Activated CD8-positive, alpha-beta memory T cell treated with anti-CD3 and anti-CD28 coated beads for 36 hours (primary cell): ENCODE results near the gene PHF21B. TPM values are rescaled to one million over a fixed set of nuclear protein-coding genes. Genes with fewer than 3 reads are reported as not detected.

Experiments used
- CTCF ChIA-PET: fragments of 350-600 bp; sonication (Branson Sonifier 250); formaldehyde crosslinking; loops from one replicate; lab custom pipeline; 2021; ENCODE audit warnings: antibody characterized with exemption; lab: Charles Lee
- POLR2A ChIA-PET: fragments of 350-600 bp; sonication (Branson Sonifier 250); formaldehyde crosslinking; loops from one replicate; lab custom pipeline; 2021; ENCODE audit warnings: antibody characterized with exemption; lab: Charles Lee
- total RNA-seq, 2 experiments: library from RNA; stranded (reverse); gene quantifications; one replicate each; pipeline ENCODE4 v1.2.3, GENCODE V29; 2021

Gene PHF21B
- total RNA-seq, 2 experiments from 2014 or later: 0.53 TPM; not detected in 1

- POLR2A ChIA-PET: no interaction called here
- CTCF ChIA-PET: no interaction called here
Observed at GRCh38 chr22:44942979-44943700, 66.7 kb downstream of the PHF21B start.

- POLR2A ChIA-PET: interaction anchor here (0.5 kb wide), 1 partner anchor 201 kb away, joined by 4 read pairs; no protein-coding TSS in a partner anchor
Observed at GRCh38 chr22:44942056-44942455, 67.7 kb downstream of the PHF21B start.

GRCh38 chr22:44941207-44941606, 68.6 kb downstream of the PHF21B start:
- ChIA-PET CTCF (no interaction called here), POLR2A (no interaction called here)

More at GRCh38 chr22:44942056-44942455, 67.7 kb downstream of the PHF21B start:
- CTCF ChIA-PET: no interaction called here

- POLR2A ChIA-PET: no interaction called here
- CTCF ChIA-PET: no interaction called here
Observed at GRCh38 chr22:44940130-44940529, 69.7 kb downstream of the PHF21B start.

- CTCF ChIA-PET: no interaction called here
- POLR2A ChIA-PET: no interaction called here
Observed at GRCh38 chr22:44939451-44939850, 70.4 kb downstream of the PHF21B start.

- POLR2A ChIA-PET: no interaction called here
- CTCF ChIA-PET: no interaction called here
Observed at GRCh38 chr22:44938886-44939285, 70.9 kb downstream of the PHF21B start.

GRCh38 chr22:44937216-44937615, 72.6 kb downstream of the PHF21B start:
- ChIA-PET CTCF (no interaction called here), POLR2A (no interaction called here)

- ChIA-PET CTCF (interaction anchor here (0.6 to 1.0 kb wide), 2 partner anchors 36 to 163 kb away, joined by 3 read pairs; no protein-coding TSS in a partner anchor), POLR2A (no interaction called here)
Observed at GRCh38 chr22:44936201-44936600, 73.6 kb downstream of the PHF21B start.

GRCh38 chr22:44935724-44936123, 74.1 kb downstream of the PHF21B start:
- ChIA-PET POLR2A (no interaction called here), CTCF (interaction anchor here (0.6 to 1.0 kb wide), 2 partner anchors 36 to 164 kb away, joined by 3 read pairs; no protein-coding TSS in a partner anchor)

- POLR2A ChIA-PET: no interaction called here
- CTCF ChIA-PET: no interaction called here
Observed at GRCh38 chr22:44934454-44934735, 75.4 kb downstream of the PHF21B start.

GRCh38 chr22:44933666-44934453, 75.9 kb downstream of the PHF21B start:
- CTCF ChIA-PET: no interaction called here
- POLR2A ChIA-PET: no interaction called here

- CTCF ChIA-PET: no interaction called here
- POLR2A ChIA-PET: no interaction called here
Observed at GRCh38 chr22:44932493-44932892, 77.3 kb downstream of the PHF21B start.

GRCh38 chr22:44931766-44932165, 78.0 kb downstream of the PHF21B start:
- ChIA-PET CTCF (no interaction called here), POLR2A (no interaction called here)

- CTCF ChIA-PET: no interaction called here
- POLR2A ChIA-PET: no interaction called here
Observed at GRCh38 chr22:44931077-44931540, 78.7 kb downstream of the PHF21B start.

- POLR2A ChIA-PET: no interaction called here
- CTCF ChIA-PET: no interaction called here
Observed at GRCh38 chr22:44930711-44931035, 79.1 kb downstream of the PHF21B start.

- CTCF ChIA-PET: no interaction called here
- POLR2A ChIA-PET: no interaction called here
Observed at GRCh38 chr22:44930016-44930710, 79.6 kb downstream of the PHF21B start.

GRCh38 chr22:44929359-44930015, 80.3 kb downstream of the PHF21B start:
- ChIA-PET POLR2A (no interaction called here), CTCF (no interaction called here)

GRCh38 chr22:44928711-44929358, 81.0 kb downstream of the PHF21B start:
- CTCF ChIA-PET: no interaction called here

GRCh38 chr22:44928136-44928463, 81.7 kb downstream of the PHF21B start:
- ChIA-PET POLR2A (no interaction called here), CTCF (no interaction called here)

More at GRCh38 chr22:44928711-44929358, 81.0 kb downstream of the PHF21B start:
- POLR2A ChIA-PET: no interaction called here
